DMS114 treated with DMSO at 0.1 percent for 48 hours (cell line): ENCODE data around the gene PRADC1.
"Not testable (repeated sequence)": the region's sequence is repeated elsewhere in the genome, so short reads cannot be mapped to it uniquely, and the experiment has no call there.

Source experiments
- DNase-seq: peaks from one replicate; lab custom pipeline; 2025; ENCODE audit not compliant: unreplicated experiment; lab: John Stamatoyannopoulos, UW

The PRADC1 gene

DNA sequence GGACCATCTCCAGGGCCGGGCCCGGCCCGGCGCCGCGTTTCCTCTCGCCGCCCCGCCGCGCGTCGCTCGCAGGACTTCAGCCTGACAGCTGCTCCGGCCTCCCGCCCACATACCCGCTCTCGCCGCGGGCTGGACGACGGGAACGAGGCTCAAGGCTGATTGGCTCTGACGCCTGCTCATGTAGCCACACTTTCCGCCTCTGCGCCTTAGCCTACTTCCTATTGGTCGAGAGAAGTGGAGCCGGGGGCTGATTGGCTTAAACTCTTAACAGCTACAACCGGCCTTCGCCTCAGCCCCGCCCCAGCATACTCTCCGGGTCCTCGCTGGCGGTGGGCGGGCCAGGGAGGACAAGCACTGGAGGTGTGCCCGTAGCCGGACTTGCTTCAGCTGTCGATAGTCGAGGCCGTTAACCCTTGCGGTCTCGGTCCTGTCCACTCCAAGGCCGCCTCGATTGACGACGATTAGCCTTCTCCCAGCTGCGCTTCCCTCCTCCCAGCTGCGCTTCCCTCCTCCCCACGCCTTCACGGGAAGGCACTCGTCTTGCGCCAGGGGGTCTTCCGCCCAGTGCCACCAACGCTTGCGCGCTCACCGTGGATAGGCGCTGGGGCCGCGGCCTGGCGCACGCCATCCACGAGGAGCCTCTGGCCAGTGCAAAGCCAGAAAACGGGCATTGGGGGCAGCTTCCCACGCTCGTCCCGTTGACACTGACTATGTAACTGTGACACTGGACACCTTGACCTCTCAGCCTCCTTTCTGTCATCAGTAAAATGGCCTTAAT lies at the start of gene PRADC1:
Gene PRADC1 (minus strand): TSS at position 86 of the 778 bp plus-strand sequence. CDS start 79 bp downstream, at position 7.
- DNase-seq = peak; percentile 100

DNA sequence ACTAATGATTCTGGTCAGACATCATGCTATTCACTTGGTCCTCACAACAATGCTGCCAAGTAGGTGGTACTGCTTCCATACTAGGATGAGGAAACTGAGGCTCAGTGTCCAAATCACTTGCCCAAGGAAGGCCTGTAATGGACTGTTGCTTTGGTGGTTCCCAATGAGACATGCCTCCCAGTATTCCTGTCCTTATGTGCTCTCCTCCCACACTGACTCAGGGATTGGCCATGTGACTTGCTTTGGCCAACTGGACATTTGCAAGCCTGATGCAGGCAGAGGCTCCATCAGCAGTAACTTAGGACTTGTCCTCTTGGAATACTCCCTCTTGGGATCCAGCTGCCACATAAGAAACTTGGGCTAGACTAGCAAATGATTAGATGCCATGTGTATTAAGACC lies 48.2 kb upstream of the PRADC1 start:
- DNase-seq = no peak

DNA sequence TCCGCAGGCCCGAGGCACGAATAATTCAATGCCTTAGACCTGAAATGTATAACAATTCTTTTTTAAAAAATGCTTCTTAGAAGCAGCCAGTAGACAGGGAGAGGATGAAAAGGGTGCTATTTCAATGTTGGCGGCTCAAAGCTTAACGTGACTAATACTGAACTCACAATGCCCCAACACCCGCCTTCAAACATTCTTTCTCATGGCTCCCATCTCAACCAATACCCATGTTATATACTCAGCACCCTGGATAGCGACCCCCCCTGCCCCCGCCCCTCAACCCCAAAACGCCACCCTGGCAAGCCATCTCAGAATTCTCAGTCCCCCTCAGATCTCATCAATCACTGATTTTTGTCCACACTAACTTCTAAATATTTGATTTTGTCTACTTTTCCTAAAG lies 46.8 kb upstream of the PRADC1 start:
- DNase-seq = no peak

DNA sequence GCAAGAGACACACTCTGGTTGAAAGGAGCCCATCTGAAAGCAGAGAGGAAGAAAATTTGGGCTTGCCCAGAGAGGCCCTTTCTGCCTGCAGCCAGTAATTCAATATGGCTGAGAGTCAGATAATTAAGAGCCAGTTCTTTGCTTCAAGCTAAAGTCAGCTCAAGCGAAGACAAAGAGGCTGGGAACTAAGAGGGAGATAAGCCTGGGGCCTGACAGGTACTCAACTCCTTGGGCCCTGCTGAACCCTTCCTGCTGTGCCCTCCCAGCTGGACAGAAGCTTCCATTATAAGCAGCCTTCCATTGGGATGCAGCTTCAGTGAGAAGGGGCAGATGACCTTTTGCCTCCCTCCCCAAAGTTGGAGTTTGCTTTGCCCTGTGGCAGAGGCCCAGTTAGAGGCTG lies 39.2 kb upstream of the PRADC1 start:
- no peak for DNase-seq

DNA sequence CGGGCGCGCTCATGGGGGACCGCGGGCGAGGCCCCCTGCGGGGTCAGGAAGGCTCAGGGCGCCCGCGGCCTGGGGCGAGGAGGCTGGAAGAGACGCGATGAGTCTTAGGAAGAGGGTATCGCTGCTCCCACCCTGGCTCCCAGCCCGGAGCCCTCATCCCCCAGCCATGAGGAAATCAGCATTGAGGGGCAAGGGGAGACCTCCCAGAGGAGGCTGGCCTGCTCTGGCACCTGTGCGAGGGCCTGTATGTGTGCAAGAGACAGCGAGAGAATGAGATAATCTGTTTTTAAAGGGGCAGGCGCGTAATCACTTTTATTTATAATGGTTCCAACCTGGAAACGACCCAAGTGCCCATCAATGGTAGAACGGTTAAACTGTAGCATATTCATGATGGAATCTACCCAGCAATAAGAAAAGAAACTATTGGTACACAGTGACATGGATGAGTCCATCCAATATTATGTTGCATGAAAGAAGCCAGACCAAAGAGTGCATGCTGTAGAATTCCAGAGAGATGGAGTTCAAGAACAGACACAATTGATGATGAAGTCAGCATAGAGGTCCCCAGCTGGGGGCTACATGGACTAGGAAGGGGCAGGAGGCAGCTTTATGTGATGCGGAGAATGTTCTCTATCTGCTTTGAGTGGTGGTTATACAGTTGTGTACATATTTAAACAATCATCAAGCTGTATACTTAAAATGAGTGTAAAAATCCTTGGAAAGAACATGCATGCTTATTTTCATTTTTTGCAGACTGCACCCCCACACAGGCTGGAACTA lies 36.8 kb upstream of the PRADC1 start:
- DNase-seq = no peak

DNA sequence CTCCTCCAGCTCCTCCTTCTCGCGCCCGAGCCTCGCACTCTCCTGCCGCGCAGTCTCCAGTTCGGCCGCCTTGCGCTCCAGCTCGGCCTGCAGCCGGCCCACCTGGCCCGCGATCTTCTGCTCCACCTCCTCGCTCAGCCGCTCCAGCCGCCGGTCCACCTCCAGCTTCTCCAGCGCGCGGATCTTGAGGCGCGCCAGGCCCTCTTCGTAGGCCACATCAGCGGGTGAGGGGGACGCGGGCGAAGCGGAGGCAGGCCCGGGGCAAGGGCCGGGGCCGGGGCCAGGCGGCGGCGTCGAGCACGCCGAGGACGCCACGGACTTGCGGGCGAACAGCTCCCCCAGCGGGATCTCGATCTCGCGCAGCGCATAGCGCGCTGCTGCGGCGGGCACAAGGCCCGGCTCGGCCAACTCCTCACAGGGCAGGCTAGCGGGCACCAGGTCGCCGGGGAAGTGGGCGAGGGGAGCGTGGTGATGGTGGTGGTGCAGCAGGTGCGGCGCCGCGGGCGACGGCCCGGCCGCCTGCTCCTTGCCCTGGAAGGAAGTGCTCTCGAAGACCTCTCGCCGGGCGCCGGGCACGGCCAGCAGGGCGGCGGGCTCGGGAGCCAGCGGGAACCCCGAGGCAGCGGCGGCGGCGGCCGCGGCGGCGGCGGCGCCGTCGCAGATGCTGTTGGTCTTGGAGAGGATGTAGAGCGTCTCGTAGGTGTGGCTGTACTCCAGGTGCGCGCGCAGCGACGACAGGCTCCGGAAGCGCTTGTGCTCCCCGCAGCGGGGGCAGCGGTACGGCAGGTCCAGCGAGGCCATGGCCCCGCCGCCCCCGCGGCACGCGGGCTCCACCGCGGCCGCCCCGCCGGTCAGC lies 36.0 kb upstream of the PRADC1 start:
- DNase-seq = no peak

DNA sequence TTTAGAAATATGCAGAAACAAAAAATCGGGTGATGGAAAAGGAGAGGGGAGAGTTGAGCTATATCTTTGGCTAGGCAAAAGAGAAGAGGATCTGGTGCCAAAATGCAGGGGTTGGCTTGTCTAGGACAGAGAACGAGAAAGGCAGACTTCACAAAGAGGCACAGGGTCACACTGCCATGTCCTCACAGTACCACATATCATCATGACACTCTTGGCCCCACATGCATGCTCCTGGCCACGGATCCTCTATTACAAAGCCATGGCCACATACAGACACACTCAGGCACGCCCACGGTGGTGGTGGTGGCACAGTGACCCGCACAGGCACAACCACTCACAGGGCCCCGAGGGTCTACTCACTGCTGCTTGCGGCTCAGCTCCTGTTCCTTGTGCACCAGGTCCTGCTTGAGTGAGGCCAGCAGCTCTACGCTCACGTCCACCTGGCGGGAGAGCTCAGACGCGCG lies 35.4 kb upstream of the PRADC1 start:
- no peak for DNase-seq

DNA sequence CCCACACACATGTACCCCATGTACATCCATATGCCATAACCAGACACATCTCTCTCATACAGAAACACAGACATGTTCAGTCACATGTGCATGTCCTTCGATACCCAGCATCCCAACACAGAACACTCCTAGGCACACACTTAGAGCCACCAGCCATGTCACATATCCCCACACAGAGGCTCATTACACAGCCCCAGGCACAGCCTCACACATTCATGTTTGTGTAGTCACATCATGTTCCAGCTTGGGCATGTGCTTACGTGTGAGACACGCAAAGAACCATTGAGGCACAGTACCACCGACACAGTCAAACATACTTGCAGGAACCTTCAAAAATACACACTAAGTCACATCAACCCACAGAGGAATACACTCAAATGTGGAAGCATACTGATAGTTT lies 34.0 kb upstream of the PRADC1 start:
- no peak for DNase-seq

DNA sequence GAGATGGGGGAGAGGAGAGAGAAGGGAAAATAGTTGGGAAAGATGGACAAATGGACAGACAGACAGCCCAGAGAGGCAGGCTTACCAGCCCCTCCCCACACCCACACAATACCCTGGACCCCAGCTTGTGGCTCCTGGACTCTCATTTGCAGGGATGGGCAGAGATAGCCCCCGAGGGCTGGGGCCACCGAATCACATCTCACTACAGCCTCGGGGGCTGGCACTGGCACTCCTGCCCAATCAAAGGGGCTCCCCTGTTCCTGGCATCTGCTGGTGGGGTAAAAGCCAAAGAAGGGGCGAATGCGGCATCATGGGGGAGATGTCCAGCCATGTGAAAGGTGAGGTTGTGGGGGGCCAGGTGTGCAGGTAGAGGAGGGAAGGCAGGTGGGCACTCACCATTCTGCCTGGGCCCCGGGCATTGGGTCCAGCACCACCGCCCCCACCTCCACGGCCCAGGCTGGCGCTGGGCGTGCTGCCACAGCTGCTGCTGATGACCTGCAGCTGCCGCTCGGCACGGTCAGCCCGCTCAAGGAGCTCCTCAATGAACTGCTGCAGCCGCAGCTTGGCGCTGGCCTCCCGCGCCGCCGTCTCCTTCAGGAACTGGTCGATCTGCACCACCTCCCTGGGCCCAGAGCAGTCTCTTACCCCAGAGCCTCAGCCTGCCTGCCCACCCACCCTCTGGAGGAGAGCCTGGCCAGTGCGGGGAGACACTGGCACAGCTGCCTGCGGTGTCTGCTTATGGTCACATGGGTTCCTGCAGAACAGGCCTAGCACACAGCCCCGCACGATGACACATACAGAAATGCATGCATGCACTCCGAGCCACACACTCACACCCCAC lies 33.2 kb upstream of the PRADC1 start:
- DNase-seq = no peak

DNA sequence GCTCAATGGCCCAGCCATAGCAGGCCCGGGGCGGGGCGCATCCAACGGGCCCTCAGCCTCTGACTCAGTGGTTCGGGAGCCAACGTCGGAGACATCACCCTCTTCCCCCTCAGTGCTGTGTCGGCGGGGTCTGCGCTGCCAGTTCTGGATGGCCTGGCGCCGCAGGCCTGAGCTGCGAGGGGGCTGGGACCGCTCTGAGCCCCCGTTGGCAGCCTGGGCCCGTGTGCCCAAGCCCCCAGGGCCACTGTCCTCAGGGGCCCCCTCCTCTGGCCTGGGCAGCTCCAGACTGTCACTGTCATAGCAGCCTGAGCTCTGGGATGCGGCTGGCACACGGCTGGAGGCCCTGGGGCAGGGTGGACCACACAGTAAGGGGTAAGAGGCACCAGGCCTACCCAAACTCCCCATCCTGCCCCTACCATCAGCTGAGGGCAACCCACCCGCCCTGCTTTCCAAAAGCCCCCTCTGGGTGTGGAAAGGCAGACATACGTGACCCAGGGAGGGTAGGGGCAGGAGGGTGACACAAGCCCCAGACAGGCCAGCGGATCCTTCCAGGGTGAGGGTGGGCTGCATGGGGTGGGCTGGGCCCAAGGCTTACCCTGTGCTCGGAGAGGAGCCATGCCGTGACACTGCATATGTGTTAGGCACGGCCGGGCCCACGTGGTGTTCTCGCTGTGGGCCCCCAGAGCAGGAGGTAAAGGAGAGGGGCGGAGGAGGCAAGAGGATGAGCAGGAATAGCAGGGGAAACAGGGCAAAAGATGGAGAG lies 32.4 kb upstream of the PRADC1 start:
- DNase-seq = no peak

DNA sequence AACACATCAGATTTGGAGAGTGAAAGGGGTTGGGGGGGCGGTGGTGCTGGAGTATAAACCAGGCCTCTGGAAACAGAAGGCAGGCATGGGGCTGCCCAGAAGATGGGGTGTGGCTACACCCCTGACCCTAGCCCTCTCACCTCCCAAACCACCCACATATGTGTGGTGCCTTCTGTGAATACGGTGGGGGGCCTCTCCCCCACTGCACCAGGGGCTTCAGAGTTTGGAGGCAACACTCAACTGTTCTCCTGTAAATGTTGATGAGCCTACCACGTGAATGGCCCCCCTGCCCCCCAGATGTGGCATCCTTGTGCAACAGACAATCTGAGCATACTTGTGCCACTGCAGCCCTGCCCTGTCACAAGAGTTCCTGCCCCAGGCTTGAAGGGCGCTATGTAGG lies 31.7 kb upstream of the PRADC1 start:
- DNase-seq = no peak

DNA sequence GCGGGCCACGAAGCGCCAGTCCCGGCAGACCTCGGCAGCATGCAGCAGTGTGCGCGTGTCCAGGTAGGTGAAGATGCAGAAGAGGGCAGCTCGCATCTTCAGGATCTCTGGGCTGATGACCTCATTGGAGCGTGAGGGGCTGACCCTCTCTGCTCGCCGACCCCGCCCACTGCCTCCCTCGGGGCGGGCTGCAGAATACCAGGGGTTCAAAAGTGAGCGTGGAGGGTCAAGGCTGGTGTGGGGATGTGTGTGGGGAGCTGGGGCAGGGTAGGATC lies 31.2 kb upstream of the PRADC1 start:
- no peak for DNase-seq

DNA sequence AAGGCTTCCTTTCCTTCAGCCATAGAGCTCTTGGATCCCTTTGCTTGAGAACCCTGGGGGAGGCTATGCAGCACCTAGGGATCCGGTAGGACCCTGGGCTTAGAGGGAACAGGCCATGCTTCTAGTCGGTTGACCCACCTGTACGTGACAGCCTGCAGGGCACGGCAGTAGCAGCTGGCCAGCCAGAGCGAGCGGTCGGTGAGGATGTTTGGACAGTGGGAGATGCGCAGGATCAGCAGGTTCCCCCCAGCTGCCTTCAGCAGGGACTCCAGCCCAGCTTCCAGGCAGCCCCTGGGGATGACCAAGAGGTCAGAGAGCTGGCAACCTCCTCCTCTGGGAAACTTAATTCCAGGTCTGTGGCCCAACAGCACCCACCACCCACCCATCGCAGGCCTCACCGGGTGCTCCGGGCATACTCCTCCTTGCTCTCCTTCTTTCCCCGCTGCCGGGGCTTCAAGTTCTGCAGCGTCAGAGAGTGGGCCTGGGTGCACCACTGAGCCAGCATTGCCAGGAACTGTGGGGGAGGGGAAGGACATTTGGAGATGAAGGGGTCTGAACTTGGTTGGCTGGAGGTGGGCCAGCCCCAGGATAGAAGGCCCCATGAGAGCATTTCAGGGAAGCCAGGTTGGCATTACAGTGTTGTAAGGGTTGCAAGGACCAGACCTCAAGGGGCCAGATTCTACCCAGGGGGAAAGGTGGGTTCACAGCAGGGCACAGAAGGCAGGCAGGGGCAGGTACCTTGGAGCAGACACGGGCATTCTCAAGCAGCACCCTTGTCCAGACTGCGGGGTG lies 30.7 kb upstream of the PRADC1 start:
- no peak for DNase-seq

DNA sequence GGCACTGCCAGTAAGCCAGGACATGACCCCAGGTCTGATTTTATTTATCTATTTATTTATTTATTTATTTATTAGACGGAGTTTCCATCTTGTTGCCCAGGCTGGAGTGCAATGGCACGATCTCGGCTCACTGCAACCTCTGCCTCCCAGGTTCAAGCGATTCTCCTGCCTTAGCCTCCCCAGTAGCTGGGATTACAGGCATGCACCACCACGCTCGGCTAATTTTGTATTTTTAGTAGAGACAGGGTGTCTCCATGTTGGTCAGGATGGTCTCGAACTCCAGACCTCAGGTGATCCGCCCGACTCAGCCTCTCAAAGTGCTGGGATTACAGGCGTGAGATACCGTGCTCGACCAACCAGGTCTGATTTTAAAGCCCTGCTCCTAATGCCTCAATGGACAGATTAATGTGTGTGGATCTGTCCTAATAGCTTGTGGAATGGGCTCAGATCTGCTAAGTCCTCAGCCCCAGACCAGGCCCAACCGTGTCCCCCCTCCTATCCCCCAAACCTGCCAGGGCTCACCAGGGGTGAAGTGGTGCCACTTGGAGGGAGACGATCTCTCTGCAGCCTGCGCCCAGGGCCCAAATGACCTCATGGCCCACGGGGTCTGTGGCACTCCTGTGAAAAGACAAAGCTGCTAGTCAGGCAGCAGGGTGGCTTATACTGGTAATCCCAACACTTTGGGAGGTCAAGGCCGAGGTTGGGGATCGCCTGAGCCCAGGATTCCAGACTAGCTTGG lies 29.8 kb upstream of the PRADC1 start:
- not testable (repeated sequence) for DNase-seq

DNA sequence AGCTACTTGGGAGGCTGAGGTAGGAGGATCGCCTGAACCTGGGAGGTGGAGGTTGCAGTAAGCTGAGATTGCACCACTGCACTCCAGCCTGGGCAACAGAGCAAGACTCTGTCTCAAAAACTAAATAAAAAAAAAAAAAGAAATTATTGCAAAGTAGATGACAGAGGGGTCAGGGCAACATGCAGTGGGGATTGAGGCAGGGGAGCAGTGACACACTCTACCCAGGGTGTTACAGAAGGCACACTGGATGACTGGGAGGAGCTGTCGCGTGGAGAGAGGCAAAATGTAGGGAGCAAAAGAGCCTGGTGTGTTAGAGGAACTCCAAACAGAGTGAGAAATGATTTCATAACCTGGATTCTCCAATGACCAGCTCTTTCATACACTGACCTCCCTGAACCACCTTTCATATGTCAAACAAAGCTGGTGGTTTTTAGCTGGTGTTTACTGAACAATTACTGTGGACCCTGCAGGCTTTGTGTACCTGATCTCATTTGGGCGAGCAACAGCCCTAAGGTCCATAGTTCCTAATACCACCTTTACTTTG lies 29.1 kb upstream of the PRADC1 start:
- no peak for DNase-seq

DNA sequence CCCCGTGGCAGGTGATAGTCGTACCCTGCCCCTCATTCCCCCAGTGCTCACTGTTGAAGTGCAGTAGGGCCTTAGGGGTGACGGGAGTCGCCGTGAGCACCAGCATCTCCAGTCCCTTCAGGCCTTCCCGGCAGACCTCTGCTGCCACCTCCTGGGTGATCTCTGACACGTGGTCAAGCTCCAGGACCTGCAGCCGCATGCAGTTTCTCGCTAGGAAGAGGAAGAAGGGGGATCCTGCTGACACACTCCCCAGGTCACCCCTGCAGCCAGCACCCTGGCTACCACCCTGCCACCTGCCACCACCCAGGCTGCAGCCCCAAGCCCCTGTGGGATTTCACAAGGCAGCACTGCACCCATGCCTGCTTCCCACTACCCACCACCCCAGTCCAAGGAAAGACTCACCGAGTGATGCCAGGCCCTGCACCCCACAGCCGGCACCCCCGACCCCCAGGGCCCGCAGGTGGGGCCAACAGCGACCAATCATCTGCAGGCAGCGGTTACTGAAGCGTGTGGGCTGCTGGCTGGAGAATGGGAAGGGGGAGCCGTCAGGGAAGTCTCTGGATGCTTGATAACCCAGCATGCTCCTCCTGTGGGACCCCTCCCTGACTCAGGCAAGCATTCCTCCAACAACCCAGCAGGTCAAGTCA lies 27.4 kb upstream of the PRADC1 start:
- DNase-seq = no peak

DNA sequence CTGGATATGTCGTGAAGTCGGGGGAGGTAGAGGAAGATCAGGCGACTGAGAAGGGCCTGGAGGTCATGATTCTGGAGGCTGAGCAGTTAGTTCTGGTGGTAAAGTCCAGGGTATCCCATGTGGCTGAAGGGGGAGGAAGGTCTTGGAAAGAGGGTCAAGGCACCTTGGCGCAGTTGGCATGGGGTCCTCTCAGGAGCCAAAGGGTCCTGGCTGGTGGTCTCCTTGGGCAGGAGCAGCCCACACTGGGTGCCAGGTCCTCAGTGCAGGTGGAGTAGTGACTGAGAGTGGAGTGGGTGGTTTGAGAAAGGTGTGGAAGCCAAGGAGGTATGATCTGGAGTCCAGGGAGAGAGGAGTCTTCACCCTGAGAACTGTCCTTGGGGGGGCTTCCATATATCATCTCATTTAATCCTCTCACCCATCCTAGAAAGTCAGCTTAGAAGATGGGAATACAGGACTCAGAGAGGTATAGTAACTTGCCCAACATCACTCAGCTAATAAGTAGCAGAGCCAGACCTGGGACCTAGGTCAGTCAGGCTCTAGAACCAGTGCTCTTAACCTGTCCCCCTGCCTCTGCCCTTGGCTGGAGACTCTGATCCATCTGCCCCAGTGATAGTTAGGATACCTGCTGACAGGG lies 26.8 kb upstream of the PRADC1 start:
- DNase-seq = no peak
